Upper lobe of left lung (tissue), 4 donors: ENCODE results near the gene SMIM10L1.

Experiments used
- POLR2AphosphoS5 ChIP-seq, 2 donors: sonication (generic); formaldehyde crosslinking; IDR thresholded peaks; one replicate each; pipeline ENCODE4 v1.5.1; 2017; ENCODE audit warnings: antibody characterized with exemption in 2 of 2
- TF ChIP-seq, protein P1 (sequence below), 6 experiments: fragments of 450-650 bp in 4 of 6; fragments of 200-600 bp in 2 of 6; sonication (generic) in 2 of 6; IDR thresholded peaks; one replicate each; pipeline ENCODE4 v1.5.1; 2016 to 2019; ENCODE audit warnings: antibody characterized with exemption in 6 of 6

DNA sequence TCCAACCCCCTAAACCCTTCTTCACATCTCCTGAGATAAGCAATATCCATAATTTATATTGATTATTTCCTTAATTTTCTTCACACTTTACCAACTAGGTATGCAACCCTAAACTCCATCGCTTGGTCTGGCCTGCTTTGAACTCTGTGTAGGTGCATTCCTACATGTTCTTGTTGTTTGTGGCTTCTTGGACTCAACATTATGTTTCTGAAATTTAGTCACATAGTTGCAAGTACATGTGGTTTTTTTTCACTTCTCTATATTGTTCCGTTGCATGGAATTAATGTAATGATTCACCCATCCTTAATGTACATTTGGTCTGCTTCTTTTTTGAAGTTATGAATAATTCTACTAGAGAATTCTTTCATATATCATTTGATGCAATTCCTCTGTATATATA lies 34.9 kb upstream of the SMIM10L1 start:
- TF ChIP-seq, protein P1, sequence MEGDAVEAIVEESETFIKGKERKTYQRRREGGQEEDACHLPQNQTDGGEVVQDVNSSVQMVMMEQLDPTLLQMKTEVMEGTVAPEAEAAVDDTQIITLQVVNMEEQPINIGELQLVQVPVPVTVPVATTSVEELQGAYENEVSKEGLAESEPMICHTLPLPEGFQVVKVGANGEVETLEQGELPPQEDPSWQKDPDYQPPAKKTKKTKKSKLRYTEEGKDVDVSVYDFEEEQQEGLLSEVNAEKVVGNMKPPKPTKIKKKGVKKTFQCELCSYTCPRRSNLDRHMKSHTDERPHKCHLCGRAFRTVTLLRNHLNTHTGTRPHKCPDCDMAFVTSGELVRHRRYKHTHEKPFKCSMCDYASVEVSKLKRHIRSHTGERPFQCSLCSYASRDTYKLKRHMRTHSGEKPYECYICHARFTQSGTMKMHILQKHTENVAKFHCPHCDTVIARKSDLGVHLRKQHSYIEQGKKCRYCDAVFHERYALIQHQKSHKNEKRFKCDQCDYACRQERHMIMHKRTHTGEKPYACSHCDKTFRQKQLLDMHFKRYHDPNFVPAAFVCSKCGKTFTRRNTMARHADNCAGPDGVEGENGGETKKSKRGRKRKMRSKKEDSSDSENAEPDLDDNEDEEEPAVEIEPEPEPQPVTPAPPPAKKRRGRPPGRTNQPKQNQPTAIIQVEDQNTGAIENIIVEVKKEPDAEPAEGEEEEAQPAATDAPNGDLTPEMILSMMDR (IDR thresholded peaks at IDR 0.05) = no peak
- no peak for TF ChIP-seq POLR2AphosphoS5 (IDR thresholded peaks at IDR 0.05)
